HG03095 (cell line): ENCODE data around the gene ZNF79.
A peak's percentile ranks its signal among the peaks of the same experiment; 100 is the strongest.

Experiments used
- ATAC-seq: cut with Tn5 transposase; IDR thresholded peaks from one replicate; pipeline ENCODE4 v1.9.1; 2021; ENCODE audit warnings: moderate library complexity; ENCODE audit not compliant: unreplicated experiment

ZNF79 gene

GRCh38 chr9:127423476-127423933 is 677 bp upstream of the ZNF79 start:
- no peak for ATAC-seq

GRCh38 chr9:127424676-127424999 is 456 bp downstream of the ZNF79 start:
- ATAC-seq, result peak; percentile 12

- ATAC-seq, result no peak
Observed at GRCh38 chr9:127426756-127427155, 2.6 kb downstream of the ZNF79 start.

GRCh38 chr9:127428348-127428747 is 4.2 kb downstream of the ZNF79 start:
- no peak for ATAC-seq

- no peak for ATAC-seq
Observed at GRCh38 chr9:127430415-127430814, 6.2 kb downstream of the ZNF79 start.

GRCh38 chr9:127437497-127438264 is 13.5 kb downstream of the ZNF79 start:
- ATAC-seq, result no peak

GRCh38 chr9:127438394-127438793 is 14.2 kb downstream of the ZNF79 start:
- ATAC-seq, result no peak

- no peak for ATAC-seq
Observed at GRCh38 chr9:127444283-127444920, 20.2 kb downstream of the ZNF79 start.

GRCh38 chr9:127444921-127445850 is 21.0 kb downstream of the ZNF79 start:
- ATAC-seq, result no peak

- ATAC-seq, result no peak
Observed at GRCh38 chr9:127445851-127446712, 21.9 kb downstream of the ZNF79 start.

GRCh38 chr9:127446713-127447415 is 22.7 kb downstream of the ZNF79 start:
- ATAC-seq, result no peak

- no peak for ATAC-seq
Observed at GRCh38 chr9:127447416-127448111, 23.4 kb downstream of the ZNF79 start.

- no peak for ATAC-seq
Observed at GRCh38 chr9:127448112-127448805, 24.1 kb downstream of the ZNF79 start.

- ATAC-seq, result no peak
Observed at GRCh38 chr9:127449332-127449966, 25.3 kb downstream of the ZNF79 start.

GRCh38 chr9:127450243-127450760 is 26.1 kb downstream of the ZNF79 start:
- no peak for ATAC-seq

- peak; percentile 50 for ATAC-seq
Observed at GRCh38 chr9:127450830-127451607, 26.8 kb downstream of the ZNF79 start, which contains the start of the genes LRSAM1 and RPL12. Gene LRSAM1, plus strand, starts transcription at chr9:127451510. Its CDS starts 3,018 bp downstream, at chr9:127454528. Gene RPL12, minus strand, starts transcription at chr9:127451406. Its CDS starts 89 bp downstream, at chr9:127451317.

GRCh38 chr9:127451608-127451857 is 27.4 kb downstream of the ZNF79 start:
- peak; percentile 10 for ATAC-seq
